Vagina (tissue), 2 donors: ENCODE results near the gene SYNRG. TPM values are rescaled to one million over a fixed set of nuclear protein-coding genes. Genes with fewer than 3 reads are reported as not detected.

Source experiments
- DNase-seq, 2 donors: peaks; one replicate each; pipeline ENCODE4 v3.0.0-alpha.2; 2017; ENCODE audit errors: extremely low spot score in 2 of 2
- H3K27ac ChIP-seq: fragments of 200-600 bp; sonication (generic); one replicate; pipeline ENCODE4 v1.5.1; 2019
- H3K27me3 ChIP-seq: fragments of 200-600 bp; sonication (generic); one replicate; pipeline ENCODE4 v1.5.1; 2019
- H3K36me3 ChIP-seq, 2 donors: fragments of 200-600 bp; sonication (generic); one replicate each; pipeline ENCODE4 v1.5.1; 2017 to 2019
- H3K4me1 ChIP-seq: fragments of 200-600 bp; sonication (generic); one replicate; pipeline ENCODE4 v1.5.1; 2019
- H3K4me3 ChIP-seq, 2 donors: fragments of 200-600 bp; sonication (generic); 1 replicate in 1 of 2; 2 replicates in 1 of 2; pipeline ENCODE4 v1.5.1; 2016 to 2019
- H3K9me3 ChIP-seq: fragments of 200-600 bp; sonication (generic); one replicate; pipeline ENCODE4 v1.5.1; 2019
- CTCF ChIP-seq, 3 experiments: fragments of 450-650 bp in 2 of 3; fragments of 200-600 bp in 1 of 3; sonication (generic) in 1 of 3; IDR thresholded peaks; one replicate each; pipeline ENCODE4 v1.5.1; 2017 to 2019; ENCODE audit warnings: antibody characterized with exemption in 3 of 3, mild to moderate bottlenecking in 2 of 3, moderate library complexity in 2 of 3
- POLR2A ChIP-seq, 2 donors: fragments of 450-650 bp; IDR thresholded peaks; one replicate each; pipeline ENCODE4 v1.6.1; 2017; ENCODE audit warnings: antibody characterized with exemption in 2 of 2, mild to moderate bottlenecking in 2 of 2, moderate library complexity in 2 of 2
- POLR2AphosphoS5 ChIP-seq, 2 donors: sonication (generic); formaldehyde crosslinking; IDR thresholded peaks; one replicate each; pipeline ENCODE4 v1.9.0; 2017; ENCODE audit warnings: antibody characterized with exemption in 2 of 2, mild to moderate bottlenecking in 2 of 2, low read depth in 1 of 2; ENCODE audit not compliant: insufficient read depth in 1 of 2
- intact Hi-C: fragments of 100-400 bp; cut with DNase I; formaldehyde crosslinking; loops from one replicate; pipeline ENCODE4 v1.15.1; 2023
- total RNA-seq: library from RNA; depleted of rRNA; stranded (reverse); fragments of >200 nt; gene quantifications from one replicate; pipeline ENCODE4 v1.2.3, GENCODE V29; 2016

Gene SYNRG
- total RNA-seq, 1 donor from 2014 or later = 42.2 TPM

GRCh38 chr17:37490638-37491614 is 118.3 kb downstream of the SYNRG start:
- H3K27ac ChIP-seq = peak overlapping the region; percentile 93
- intact Hi-C loops = no loop called here
- H3K9me3 ChIP-seq = no peaks in the 10 kb centered on the region
- no peak for TF ChIP-seq POLR2A (IDR thresholded peaks at IDR 0.05)
- no peak for TF ChIP-seq CTCF (IDR thresholded peaks at IDR 0.05)
- peak; percentile 53 to 58 for TF ChIP-seq POLR2AphosphoS5 (IDR thresholded peaks at IDR 0.05; ENCODE audit: insufficient read depth in 1 of 2, low read depth in 1 of 2)
- H3K36me3 ChIP-seq = no peaks in the 10 kb centered on the region
- H3K4me3 ChIP-seq = peak overlapping the region; percentile 71 to 94
- peaks cover 45% of the 10 kb centered on the region for H3K4me1 ChIP-seq
- DNase-seq = no peak
- no peaks in the 10 kb centered on the region for H3K27me3 ChIP-seq

- no peaks in the 10 kb centered on the region for H3K27me3 ChIP-seq
- H3K4me3 ChIP-seq = peak overlapping the region; percentile 71 to 94
- H3K36me3 ChIP-seq = no peaks in the 10 kb centered on the region
- peak overlapping the region; percentile 93 for H3K27ac ChIP-seq
- intact Hi-C loops = no loop called here
- H3K4me1 ChIP-seq = peaks cover 44% of the 10 kb centered on the region
- TF ChIP-seq POLR2A (IDR thresholded peaks at IDR 0.05) = no peak
- TF ChIP-seq CTCF (IDR thresholded peaks at IDR 0.05) = no peak
- no peak for TF ChIP-seq POLR2AphosphoS5 (IDR thresholded peaks at IDR 0.05; ENCODE audit: insufficient read depth in 1 of 2, low read depth in 1 of 2)
- DNase-seq = no peak
- no peaks in the 10 kb centered on the region for H3K9me3 ChIP-seq
These were observed 119.1 kb downstream of the SYNRG start for GRCh38 chr17:37490022-37490587.

- Histone ChIP-seq H3K4me3 (peak within 1 kb of the TSS; percentile 71 to 94), H3K9me3 (no peaks in the 10 kb centered on the region), H3K36me3 (no peaks in the 10 kb centered on the region), H3K4me1 (peaks cover 39% of the 10 kb centered on the region), H3K27ac (peak within 1 kb of the TSS; percentile 95), H3K27me3 (no peaks in the 10 kb centered on the region)
- intact Hi-C loops = no loop called here
- TF ChIP-seq POLR2A (IDR thresholded peaks at IDR 0.05) (peak in 1 of 2 donors; percentile 54), POLR2AphosphoS5 (IDR thresholded peaks at IDR 0.05; ENCODE audit: insufficient read depth in 1 of 2, low read depth in 1 of 2) (peak in 1 of 2 donors; percentile 71), CTCF (IDR thresholded peaks at IDR 0.05) (no peak)
- no peak for DNase-seq
These were observed 119.8 kb downstream of the SYNRG start, which contains the start of gene DUSP14 for GRCh38 chr17:37489197-37490001. Gene DUSP14, plus strand, starts transcription at chr17:37489891. Its CDS starts 22,382 bp downstream, at chr17:37512273.

GRCh38 chr17:37488607-37489196 is 120.5 kb downstream of the SYNRG start:
- intact Hi-C loops = no loop called here
- H3K27me3 ChIP-seq = no peaks in the 10 kb centered on the region
- TF ChIP-seq POLR2AphosphoS5 (IDR thresholded peaks at IDR 0.05; ENCODE audit: insufficient read depth in 1 of 2, low read depth in 1 of 2) (peak in 1 of 2 donors; percentile 61), POLR2A (IDR thresholded peaks at IDR 0.05) (no peak)
- peak in 1 of 2 donors; percentile 96 for DNase-seq
- H3K4me3 ChIP-seq = peak overlapping the region; percentile 71 to 94
- H3K9me3 ChIP-seq = no peaks in the 10 kb centered on the region
- peak overlapping the region; percentile 95 for H3K27ac ChIP-seq
- H3K36me3 ChIP-seq = no peaks in the 10 kb centered on the region
- H3K4me1 ChIP-seq = peaks cover 39% of the 10 kb centered on the region
